Hepatocyte (in vitro differentiated cells): ENCODE data around the gene SERPINE3.

ENCODE experiments used
- CTCF ChIP-seq: fragments of 200-600 bp; sonication (generic); IDR thresholded peaks from 2 replicates; pipeline ENCODE4 v1.5.1; 2016; ENCODE audit warnings: antibody characterized with exemption, mild to moderate bottlenecking; ENCODE audit not compliant: poor library complexity
- EZH2 ChIP-seq: fragments of 200-600 bp; sonication (generic); IDR thresholded peaks from 2 replicates; pipeline ENCODE4 v1.6.1; 2016; ENCODE audit warnings: antibody characterized with exemption, mild to moderate bottlenecking, borderline replicate concordance
- EZH2phosphoT487 ChIP-seq: fragments of 200-600 bp; sonication (generic); IDR thresholded peaks from one replicate; pipeline ENCODE4 v1.6.1; 2018; ENCODE audit warnings: antibody characterized with exemption, mild to moderate bottlenecking, low read depth, moderate library complexity; ENCODE audit not compliant: unreplicated experiment, severe bottlenecking

- TF ChIP-seq CTCF (no peak), EZH2phosphoT487 (no peak), EZH2 (no peak)
Observed at GRCh38 chr13:51324714-51325420, 14.6 kb upstream of the SERPINE3 start.
